Left ventricle myocardium inferior (tissue), 1 donor: ENCODE results near the gene SYCN. TPM values are rescaled to one million over a fixed set of nuclear protein-coding genes. Genes with fewer than 3 reads are reported as not detected.
A peak's percentile ranks its signal among the peaks of the same experiment; 100 is the strongest.
"Not testable (repeated sequence)": the region's sequence is repeated elsewhere in the genome, so short reads cannot be mapped to it uniquely, and the experiment has no call there.

Experiments used
- DNase-seq: peaks from one replicate; pipeline ENCODE4 v3.0.0-alpha.2; 2020
- H3K27ac ChIP-seq: fragments of 200-600 bp; replicated peaks from 2 replicates; pipeline ENCODE4 v1.8.0; 2021
- H3K27me3 ChIP-seq: fragments of 200-600 bp; 2 replicates; pipeline ENCODE4 v1.8.0; 2021; ENCODE audit warnings: low read depth
- H3K36me3 ChIP-seq: fragments of 200-600 bp; 2 replicates; pipeline ENCODE4 v1.8.0; 2021
- H3K4me1 ChIP-seq: fragments of 200-600 bp; 2 replicates; pipeline ENCODE4 v1.8.0; 2021
- H3K4me3 ChIP-seq: fragments of 200-600 bp; 2 replicates; pipeline ENCODE4 v1.8.0; 2021; ENCODE audit warnings: mild to moderate bottlenecking, moderate library complexity
- H3K9me3 ChIP-seq: fragments of 200-600 bp; replicated peaks from 2 replicates; pipeline ENCODE4 v1.8.0; 2021
- CTCF ChIP-seq: fragments of 200-600 bp; IDR thresholded peaks from 2 replicates; pipeline ENCODE4 v1.8.0; 2021; ENCODE audit warnings: antibody characterized with exemption, mild to moderate bottlenecking, borderline replicate concordance
- intact Hi-C: fragments of 100-400 bp; cut with micrococcal nuclease; formaldehyde crosslinking; loops from one replicate; pipeline ENCODE4 v1.11.0; 2022
- total RNA-seq: library from RNA; stranded (reverse); fragmentation: NEBNext Ultra II Directional; extraction: Animal tissue kit (Norgen Biotek cat#: 25700); gene quantifications from one replicate; pipeline ENCODE4 v1.2.1, GENCODE V29; 2021
- donor health status: DM: no; HTN: yes; CAD: no; lungs with severe emphysema.

SYCN gene
- total RNA-seq, 1 donor from 2014 or later = not detected

- no peaks in the 10 kb centered on the region for H3K9me3 ChIP-seq
- H3K36me3 ChIP-seq = no peaks in the 10 kb centered on the region
- intact Hi-C loops = no loop called here
- DNase-seq = no peak
- no peak for TF ChIP-seq CTCF
- no peak within 1 kb of the TSS for H3K27ac ChIP-seq
- H3K4me1 ChIP-seq = peaks cover 14% of the 10 kb centered on the region
- H3K27me3 ChIP-seq = peaks cover 86% of the 10 kb centered on the region
- peak within 1 kb of the TSS; percentile 21 for H3K4me3 ChIP-seq
Measured at GRCh38 chr19:39248806-39249205, 44.7 kb upstream of the SYCN start, which contains the start of gene IFNL4. Gene IFNL4 (minus strand): TSS chr19:39248856.

GRCh38 chr19:39247701-39248664 lies 43.9 kb upstream of the SYCN start:
- TF ChIP-seq CTCF = no peak
- Histone ChIP-seq H3K4me1 (peaks cover 14% of the 10 kb centered on the region), H3K36me3 (no peaks in the 10 kb centered on the region), H3K27ac (no peak overlapping the region), H3K27me3 (peaks cover 89% of the 10 kb centered on the region), H3K4me3 (peak overlapping the region; percentile 21), H3K9me3 (no peaks in the 10 kb centered on the region)
- intact Hi-C loops = no loop called here
- no peak for DNase-seq

- intact Hi-C loops = no loop called here
- DNase-seq = peak; percentile 29
- H3K27me3 ChIP-seq = peaks cover 83% of the 10 kb centered on the region
- peaks cover 14% of the 10 kb centered on the region for H3K4me1 ChIP-seq
- no peaks in the 10 kb centered on the region for H3K36me3 ChIP-seq
- no peaks in the 10 kb centered on the region for H3K9me3 ChIP-seq
- no peak overlapping the region for H3K27ac ChIP-seq
- no peak for TF ChIP-seq CTCF
- H3K4me3 ChIP-seq = peak overlapping the region; percentile 21
Measured at GRCh38 chr19:39246951-39247669, 43.0 kb upstream of the SYCN start.

- H3K36me3 ChIP-seq, H3K4me3 ChIP-seq, intact Hi-C loops, DNase-seq, H3K9me3 ChIP-seq, H3K27ac ChIP-seq: not testable (repeated sequence)
- Histone ChIP-seq H3K4me1 (peaks cover 14% of the 10 kb centered on the region), H3K27me3 (peaks cover 81% of the 10 kb centered on the region)
Measured at GRCh38 chr19:39245166-39245565, 41.1 kb upstream of the SYCN start.

GRCh38 chr19:39244410-39245100 lies 40.5 kb upstream of the SYCN start, which contains the start of gene IFNL3:
Gene IFNL3 (minus strand): TSS chr19:39245006. CDS start chr19:39244967, 39 bp downstream.
- Histone ChIP-seq H3K27me3 (peaks cover 81% of the 10 kb centered on the region), H3K4me1 (peaks cover 14% of the 10 kb centered on the region)
- H3K36me3 ChIP-seq, intact Hi-C loops, H3K27ac ChIP-seq, H3K9me3 ChIP-seq, H3K4me3 ChIP-seq, DNase-seq: not testable (repeated sequence)

- H3K9me3 ChIP-seq, DNase-seq, H3K36me3 ChIP-seq, H3K27ac ChIP-seq, intact Hi-C loops, H3K4me3 ChIP-seq: not testable (repeated sequence)
- Histone ChIP-seq H3K27me3 (peaks cover 81% of the 10 kb centered on the region), H3K4me1 (peaks cover 14% of the 10 kb centered on the region)
Measured at GRCh38 chr19:39243741-39244140, 39.7 kb upstream of the SYCN start.
